AG09319 (cell line): ENCODE measurements around the gene PLEKHG7.
A peak's percentile ranks its signal among the peaks of the same experiment; 100 is the strongest.

ENCODE experiments used
- DNase-seq: peaks from one replicate; pipeline ENCODE4 v3.0.0-alpha.2; 2010; ENCODE audit warnings: low read depth; ENCODE audit errors: extremely low read depth
- CTCF ChIP-seq: IDR thresholded peaks from 2 replicates; pipeline ENCODE4 v1.5.1; 2011; ENCODE audit warnings: low read depth, mild to moderate bottlenecking, inconsistent platforms, low read length, moderate library complexity

Gene PLEKHG7

GRCh38 chr12:92733661-92734060, 30.9 kb downstream of the PLEKHG7 start:
- no peak for DNase-seq
- TF ChIP-seq CTCF = no peak

- peak; percentile 88 for DNase-seq
- peak; percentile 21 for TF ChIP-seq CTCF
Observed at GRCh38 chr12:92735131-92735721, 32.4 kb downstream of the PLEKHG7 start.

- no peak for DNase-seq
- no peak for TF ChIP-seq CTCF
Observed at GRCh38 chr12:92736605-92737004, 33.8 kb downstream of the PLEKHG7 start.

- TF ChIP-seq CTCF = no peak
Observed at GRCh38 chr12:92737855-92738850, 35.4 kb downstream of the PLEKHG7 start.

GRCh38 chr12:92739113-92739512, 36.3 kb downstream of the PLEKHG7 start:
- DNase-seq = no peak
- no peak for TF ChIP-seq CTCF

More at GRCh38 chr12:92737855-92738850, 35.4 kb downstream of the PLEKHG7 start:
- no peak for DNase-seq

- no peak for TF ChIP-seq CTCF
- no peak for DNase-seq
Observed at GRCh38 chr12:92740411-92740810, 37.6 kb downstream of the PLEKHG7 start.

GRCh38 chr12:92743026-92743425, 40.2 kb downstream of the PLEKHG7 start:
- no peak for TF ChIP-seq CTCF
- no peak for DNase-seq
